ENCODE measurements around the gene RUFY4. TPM values are rescaled to one million over a fixed set of nuclear protein-coding genes. Genes with fewer than 3 reads are reported as not detected.

Gene RUFY4
- total and polyA plus RNA-seq, 10 donors = 0.32 to 4.5 (median 2.6) TPM

DNA sequence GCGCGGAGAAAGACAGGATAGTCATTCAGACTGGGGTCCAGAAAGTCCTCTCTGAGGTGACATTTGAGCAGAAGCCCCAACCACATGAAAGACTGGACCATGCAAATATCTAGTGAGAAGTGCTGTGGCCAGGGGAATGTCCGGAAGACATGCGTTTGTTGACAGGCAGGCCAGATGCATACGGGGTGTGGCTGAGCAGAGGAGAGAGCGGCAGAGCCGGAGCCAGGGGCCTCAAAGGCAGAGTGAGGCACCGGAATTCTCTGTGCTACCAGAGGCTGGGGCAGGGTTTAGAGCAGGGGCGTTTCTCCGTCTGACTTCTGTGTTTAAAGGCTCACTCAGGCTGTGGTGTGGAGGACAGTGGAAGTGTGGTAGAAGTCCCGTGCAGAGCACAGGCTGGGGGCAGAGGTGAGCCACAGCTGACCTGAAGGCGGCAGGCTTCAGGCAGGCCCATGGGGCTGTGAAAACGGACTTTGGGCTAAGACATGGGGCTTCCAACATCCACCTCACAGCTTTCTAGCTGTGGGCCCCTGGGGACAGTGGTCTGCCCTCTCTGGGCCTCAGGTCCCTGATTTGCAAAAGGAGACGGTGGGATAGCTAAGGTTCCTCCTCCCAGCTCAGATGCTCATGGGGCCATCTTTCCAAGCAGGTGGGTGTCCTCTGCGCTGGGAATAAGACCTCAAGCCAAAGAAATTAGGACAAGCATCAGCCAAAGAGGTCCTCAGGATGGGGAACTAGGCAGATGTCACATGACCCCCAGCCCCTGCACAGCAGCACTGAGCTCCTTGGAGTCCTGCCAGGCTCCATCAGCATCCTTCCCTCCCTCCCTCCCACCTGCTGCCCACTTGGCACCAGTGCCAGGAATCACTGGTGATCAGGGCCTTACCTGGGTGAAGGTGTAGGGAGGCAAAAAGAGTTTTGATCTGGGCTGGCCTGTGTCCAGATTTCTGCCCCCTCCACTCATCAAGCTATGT, 11.2 kb downstream of the RUFY4 start:
- no peaks in the 10 kb centered on the region for H3K4me1 ChIP-seq
- H3K4me3 ChIP-seq = no peak overlapping the region
- TF ChIP-seq POLR2A (IDR thresholded peaks at IDR 0.05) (no peak), POLR2AphosphoS5 (IDR thresholded peaks at IDR 0.05) (no peak)
- TF ChIP-seq, protein P1, sequence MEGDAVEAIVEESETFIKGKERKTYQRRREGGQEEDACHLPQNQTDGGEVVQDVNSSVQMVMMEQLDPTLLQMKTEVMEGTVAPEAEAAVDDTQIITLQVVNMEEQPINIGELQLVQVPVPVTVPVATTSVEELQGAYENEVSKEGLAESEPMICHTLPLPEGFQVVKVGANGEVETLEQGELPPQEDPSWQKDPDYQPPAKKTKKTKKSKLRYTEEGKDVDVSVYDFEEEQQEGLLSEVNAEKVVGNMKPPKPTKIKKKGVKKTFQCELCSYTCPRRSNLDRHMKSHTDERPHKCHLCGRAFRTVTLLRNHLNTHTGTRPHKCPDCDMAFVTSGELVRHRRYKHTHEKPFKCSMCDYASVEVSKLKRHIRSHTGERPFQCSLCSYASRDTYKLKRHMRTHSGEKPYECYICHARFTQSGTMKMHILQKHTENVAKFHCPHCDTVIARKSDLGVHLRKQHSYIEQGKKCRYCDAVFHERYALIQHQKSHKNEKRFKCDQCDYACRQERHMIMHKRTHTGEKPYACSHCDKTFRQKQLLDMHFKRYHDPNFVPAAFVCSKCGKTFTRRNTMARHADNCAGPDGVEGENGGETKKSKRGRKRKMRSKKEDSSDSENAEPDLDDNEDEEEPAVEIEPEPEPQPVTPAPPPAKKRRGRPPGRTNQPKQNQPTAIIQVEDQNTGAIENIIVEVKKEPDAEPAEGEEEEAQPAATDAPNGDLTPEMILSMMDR (IDR thresholded peaks at IDR 0.05 in 8 of 11, conservative IDR thresholded peaks at IDR 0.05 in 3 of 11) = no peak
- DNase-seq = no peak
- no peaks in the 10 kb centered on the region for H3K36me3 ChIP-seq
- H3K27me3 ChIP-seq (replicated peaks in 1 of 7) = peaks cover 0 to 7% (median 0%) of the 10 kb centered on the region in 7 donors
- intact Hi-C loops (cut with DNase I; ENCODE audit: low total_unique reads) = loop anchor here (10.0 kb wide), 1 partner anchor 295 kb away; no protein-coding TSS in a partner anchor
- no peak overlapping the region for H3K27ac ChIP-seq
- 69 to 81% (median 77%) methylated on average over 13 to 15 of the region's 15 CpGs for WGBS, 5 donors
- H3K9me3 ChIP-seq = peaks cover 0 to 3% (median 0%) of the 10 kb centered on the region in 8 donors

DNA sequence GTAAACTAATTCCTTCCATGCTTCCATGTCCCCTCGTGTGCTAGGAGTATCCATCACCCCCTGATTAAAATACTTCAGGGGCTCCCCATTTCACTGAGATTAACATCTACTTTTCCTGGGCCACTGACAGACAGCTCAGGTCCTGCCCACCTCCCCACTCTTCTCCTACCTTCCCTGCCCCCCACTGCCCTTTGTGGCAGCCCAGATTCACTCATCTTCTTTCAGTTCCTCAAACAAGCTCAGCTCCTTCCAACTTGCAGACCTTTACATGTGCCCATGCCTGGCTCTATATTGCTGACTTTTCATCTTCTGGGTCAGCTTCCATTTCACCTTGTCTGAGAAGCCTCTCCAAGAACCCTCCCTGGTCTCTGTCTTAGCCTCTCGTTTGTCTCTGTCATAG, 12.0 kb downstream of the RUFY4 start:
- H3K9me3 ChIP-seq = peaks cover 0 to 11% (median 5%) of the 10 kb centered on the region in 8 donors
- DNase-seq = no peak
- intact Hi-C loops (cut with DNase I; ENCODE audit: low total_unique reads) = no loop called here
- WGBS, 5 donors = 69 to 80% (median 74%) methylated on average over 2 of the region's 2 CpGs
- no peaks in the 10 kb centered on the region for H3K4me1 ChIP-seq
- H3K27me3 ChIP-seq (replicated peaks in 1 of 7) = peaks cover 0 to 7% (median 0%) of the 10 kb centered on the region in 7 donors
- TF ChIP-seq POLR2AphosphoS5 (IDR thresholded peaks at IDR 0.05) (no peak), POLR2A (IDR thresholded peaks at IDR 0.05) (no peak)
- TF ChIP-seq, protein P1 (IDR thresholded peaks at IDR 0.05 in 8 of 11, conservative IDR thresholded peaks at IDR 0.05 in 3 of 11) = no peak
- no peak overlapping the region for H3K4me3 ChIP-seq
- no peaks in the 10 kb centered on the region for H3K36me3 ChIP-seq
- H3K27ac ChIP-seq = no peak overlapping the region

DNA sequence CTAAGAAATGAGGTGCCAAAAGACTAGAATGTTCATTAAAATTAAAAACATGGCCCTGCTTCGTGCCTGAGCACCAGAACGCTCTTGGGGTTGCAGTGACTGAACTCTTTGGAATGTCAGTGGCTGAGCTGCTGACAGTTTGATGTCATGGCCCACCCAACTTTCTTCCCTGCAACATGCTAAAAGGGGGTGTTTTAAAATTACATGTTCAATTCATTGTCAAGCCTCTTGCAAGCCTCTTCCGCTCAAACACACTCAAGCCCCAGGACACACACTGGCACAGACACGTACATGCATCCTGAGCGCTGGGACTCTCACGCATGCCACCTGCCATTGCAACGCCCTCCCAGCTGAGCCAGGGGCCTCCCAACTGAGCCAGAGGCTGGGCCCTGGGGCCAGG, 12.6 kb downstream of the RUFY4 start:
- intact Hi-C loops (cut with DNase I; ENCODE audit: low total_unique reads) = no loop called here
- no peak overlapping the region for H3K4me3 ChIP-seq
- no peaks in the 10 kb centered on the region for H3K36me3 ChIP-seq
- 86 to 94% (median 91%) methylated on average over 7 of the region's 7 CpGs for WGBS, 5 donors
- H3K27ac ChIP-seq = no peak overlapping the region
- no peak for DNase-seq
- H3K27me3 ChIP-seq (replicated peaks in 1 of 7) = peaks cover 0 to 7% (median 0%) of the 10 kb centered on the region in 7 donors
- no peaks in the 10 kb centered on the region for H3K4me1 ChIP-seq
- TF ChIP-seq, protein P1 (IDR thresholded peaks at IDR 0.05 in 8 of 11, conservative IDR thresholded peaks at IDR 0.05 in 3 of 11) = no peak
- TF ChIP-seq POLR2A (IDR thresholded peaks at IDR 0.05) (no peak), POLR2AphosphoS5 (IDR thresholded peaks at IDR 0.05) (no peak)
- H3K9me3 ChIP-seq = peaks cover 2 to 18% (median 12%) of the 10 kb centered on the region in 8 donors

Measured in spleen (tissue), 11 donors.